Stromal cell of bone marrow (primary cell): ENCODE results near the gene JAKMIP3.

ENCODE experiments used
- DNase-seq: peaks from one replicate; pipeline ENCODE4 v3.0.0-alpha.2; 2012; ENCODE audit warnings: low read depth

JAKMIP3 gene

DNA sequence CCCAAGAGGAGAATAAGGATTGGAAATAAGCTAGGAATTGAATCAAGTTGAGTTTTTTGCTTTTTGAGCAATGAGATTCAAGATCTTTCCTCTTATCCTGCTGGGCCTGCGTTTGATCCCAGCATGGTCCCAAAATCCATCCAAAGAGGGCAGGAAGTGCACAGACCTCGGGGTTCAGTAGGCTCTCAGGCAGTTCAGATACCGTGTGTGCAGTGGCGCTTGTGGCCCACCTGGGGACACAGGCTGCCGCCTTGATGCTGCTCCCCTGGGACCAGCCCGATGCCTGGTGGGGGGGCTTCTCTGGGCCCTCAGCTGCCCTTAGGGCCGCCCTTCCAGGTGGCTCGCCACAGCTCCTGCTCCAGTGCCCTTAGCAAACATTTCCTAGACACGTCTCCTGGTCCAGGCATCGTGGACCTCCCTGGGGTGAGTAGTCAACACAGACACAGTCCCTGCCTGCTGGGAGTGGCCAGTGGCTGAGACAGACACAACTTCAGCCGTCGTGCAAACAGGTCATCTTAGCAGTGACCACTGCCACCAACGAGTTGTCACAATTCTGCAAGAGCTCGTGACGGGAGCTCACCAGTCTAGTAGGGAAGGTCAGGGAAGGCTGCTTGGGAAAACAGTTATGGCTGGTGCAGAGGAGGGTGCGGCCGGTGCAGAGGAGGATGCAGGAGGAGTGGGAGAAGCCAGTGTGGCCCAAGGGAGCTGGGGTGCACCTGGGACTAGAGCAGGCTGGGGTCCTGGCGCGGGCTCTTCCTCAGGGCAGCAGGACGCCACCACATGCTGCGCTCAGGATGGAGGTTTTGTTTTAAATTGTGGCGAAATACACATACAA lies 21.7 kb upstream of the JAKMIP3 start:
- no peak for DNase-seq

DNA sequence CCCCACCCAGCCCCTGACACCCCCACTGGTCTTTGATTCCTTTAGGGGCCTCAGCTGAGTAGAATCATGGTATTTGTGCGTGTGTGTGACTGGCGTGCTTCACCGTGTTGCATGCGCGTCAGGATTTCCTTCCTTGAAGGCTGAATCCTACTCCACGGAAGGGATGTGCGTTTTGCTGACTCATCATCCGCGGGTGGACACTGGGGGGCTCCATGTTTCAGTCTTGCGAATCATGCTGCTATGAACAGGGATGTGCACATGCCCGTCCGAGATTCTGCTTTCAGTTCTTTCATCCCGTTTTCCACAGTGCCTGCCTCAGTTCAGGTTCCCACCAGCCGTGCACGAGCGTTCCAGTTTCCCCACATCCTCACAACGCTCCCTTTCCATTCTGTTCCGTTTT lies 20.9 kb upstream of the JAKMIP3 start:
- no peak for DNase-seq

DNA sequence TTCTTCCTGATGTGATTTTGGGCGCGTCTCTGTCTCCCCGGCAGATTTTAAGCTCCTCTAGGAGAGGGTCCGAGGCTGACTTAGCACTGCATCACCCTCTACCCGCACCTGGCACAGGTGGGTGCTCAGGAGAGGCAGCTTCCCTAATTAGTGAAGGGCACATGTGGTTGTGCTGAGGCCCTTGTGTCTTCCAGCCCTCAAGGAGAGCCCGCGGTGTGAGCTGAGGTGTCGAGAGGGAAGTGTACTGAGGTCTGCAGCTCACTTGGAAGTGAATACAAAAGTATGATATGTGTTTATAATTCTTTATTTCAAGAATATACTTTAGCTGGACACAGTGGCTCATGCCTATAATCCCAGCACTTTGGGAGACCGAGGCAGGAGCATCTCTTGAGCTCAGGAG lies 20.4 kb upstream of the JAKMIP3 start:
- DNase-seq = no peak

DNA sequence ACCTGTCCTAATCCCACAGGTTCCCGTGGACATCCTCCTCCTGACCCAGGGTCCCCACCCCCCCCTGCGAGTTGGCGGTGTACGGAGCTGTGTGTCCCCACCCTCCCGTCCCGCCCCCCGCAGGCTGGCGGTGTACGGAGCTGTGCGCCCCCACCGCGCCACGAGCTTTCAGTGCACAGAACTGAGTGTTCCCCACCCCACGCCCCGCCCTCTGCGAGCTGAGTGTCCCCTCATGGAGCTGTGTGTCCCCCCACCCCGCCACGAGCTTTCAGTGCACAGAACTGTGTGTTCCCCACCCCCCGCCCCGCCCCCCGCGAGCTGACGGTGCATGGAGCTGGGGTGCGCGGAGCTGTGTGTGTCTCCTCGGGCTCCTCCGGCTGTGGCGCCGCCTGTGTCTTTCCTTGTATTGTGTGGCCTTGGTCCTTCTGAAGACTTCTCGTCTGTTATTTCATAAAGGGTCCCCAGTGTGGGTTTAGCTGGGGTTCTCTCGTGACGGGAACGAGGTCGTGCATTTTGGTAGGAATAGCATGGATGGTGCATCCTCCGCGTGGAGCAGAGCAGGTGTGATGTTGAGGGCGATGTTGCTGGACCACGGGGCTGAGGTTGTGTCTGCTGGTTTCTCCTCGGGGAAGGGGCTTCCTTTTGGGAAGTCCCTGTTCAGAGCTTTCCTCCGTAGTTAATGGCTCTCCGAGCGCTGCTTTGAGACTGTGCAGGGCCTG lies 18.0 kb upstream of the JAKMIP3 start:
- no peak for DNase-seq

DNA sequence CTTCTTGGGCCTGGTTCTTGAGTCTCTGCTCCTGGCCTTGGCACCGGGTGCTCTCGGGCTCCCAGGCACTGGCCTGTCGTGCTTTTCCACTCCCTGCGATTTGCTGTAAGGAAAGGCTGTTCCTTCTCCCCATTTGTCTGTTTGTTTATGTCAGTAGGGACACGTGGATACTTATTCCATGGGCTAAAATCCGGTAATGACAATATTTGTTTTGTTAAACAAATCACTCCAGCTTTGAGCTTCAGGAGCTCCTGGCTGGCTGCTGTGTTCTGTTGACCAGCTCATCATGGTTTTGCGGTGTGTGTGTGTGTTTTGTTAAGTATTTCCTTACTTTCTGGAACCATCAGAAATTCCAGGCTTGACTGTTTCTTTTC lies 17.5 kb upstream of the JAKMIP3 start:
- DNase-seq = no peak

DNA sequence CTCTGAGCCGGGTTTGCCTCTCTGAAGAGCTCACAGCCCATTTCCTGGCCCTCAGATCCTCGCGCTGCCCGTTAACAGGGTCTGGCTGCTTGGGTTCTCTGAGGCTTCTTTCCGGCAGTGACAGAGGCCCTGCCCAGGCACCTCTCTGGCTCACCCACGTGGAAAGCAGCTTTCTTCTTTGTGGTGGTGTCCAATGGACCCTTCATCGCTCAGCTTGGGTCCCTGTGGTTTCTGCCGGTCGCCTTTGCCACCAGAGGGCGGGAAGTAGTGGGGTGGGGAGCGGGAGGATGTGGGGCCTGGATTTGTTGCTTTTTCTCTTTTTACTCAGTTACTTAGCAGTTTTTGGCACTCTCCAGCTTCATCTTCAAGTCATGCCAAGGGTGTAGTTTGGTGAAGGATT lies 15.6 kb upstream of the JAKMIP3 start:
- DNase-seq = no peak

DNA sequence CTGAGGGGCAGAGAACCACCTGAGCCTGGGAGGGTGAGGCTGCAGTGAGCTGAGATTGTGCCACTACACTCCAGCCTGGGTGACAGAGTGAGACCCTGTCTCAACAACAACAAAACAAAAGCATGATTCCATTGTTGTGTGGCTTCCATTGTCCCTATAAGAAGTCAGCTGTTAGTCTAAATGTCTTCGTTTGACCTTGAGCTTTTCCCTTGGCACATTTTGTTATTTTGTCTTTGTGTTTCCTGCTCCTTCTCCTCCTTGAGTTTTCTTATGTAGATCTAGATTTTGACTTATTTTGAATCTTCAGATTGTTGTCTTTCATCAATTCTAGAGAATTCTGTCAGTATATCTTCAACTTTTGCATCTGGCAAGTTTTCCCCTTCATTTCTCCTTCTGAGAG lies 13.6 kb upstream of the JAKMIP3 start:
- DNase-seq = no peak

DNA sequence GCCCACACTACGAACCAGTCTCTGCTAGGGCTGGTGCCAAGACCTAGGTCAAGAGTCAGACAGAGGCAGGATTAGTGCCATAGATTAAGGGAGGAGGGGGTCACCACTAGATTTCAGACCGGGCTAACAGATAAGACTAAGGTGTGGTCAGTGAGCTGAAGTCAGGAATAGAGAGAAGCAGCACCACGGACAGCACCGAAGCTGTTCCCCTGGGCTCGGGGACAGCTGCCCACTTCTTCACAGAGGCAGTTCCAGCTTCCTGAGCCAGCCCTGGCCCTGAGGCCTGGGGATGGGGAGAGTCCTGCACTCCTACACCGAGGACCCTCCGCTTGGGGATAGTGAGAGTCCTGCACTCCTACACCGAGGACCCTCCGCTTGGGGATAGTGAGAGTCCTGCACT lies 11.2 kb upstream of the JAKMIP3 start:
- no peak for DNase-seq

DNA sequence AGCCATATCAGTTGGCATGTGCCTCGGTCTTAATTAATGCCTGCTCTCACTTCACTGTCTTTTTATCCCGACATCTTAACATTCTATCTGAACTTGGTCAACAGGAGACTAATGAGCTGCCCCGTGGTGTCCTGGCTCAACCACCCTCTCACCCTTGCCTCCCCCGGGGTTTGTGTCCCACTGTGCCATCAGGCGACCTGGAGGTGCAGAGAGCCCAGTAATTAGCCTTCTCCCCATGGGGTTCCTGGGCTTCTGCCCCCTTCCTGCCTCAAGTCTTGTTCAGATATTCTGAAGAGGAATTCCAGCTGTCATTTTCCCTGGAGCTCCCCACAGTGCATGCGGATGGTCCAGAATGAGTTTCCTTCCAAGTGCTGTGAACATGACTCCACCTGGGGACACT lies 10.1 kb upstream of the JAKMIP3 start:
- DNase-seq = no peak

DNA sequence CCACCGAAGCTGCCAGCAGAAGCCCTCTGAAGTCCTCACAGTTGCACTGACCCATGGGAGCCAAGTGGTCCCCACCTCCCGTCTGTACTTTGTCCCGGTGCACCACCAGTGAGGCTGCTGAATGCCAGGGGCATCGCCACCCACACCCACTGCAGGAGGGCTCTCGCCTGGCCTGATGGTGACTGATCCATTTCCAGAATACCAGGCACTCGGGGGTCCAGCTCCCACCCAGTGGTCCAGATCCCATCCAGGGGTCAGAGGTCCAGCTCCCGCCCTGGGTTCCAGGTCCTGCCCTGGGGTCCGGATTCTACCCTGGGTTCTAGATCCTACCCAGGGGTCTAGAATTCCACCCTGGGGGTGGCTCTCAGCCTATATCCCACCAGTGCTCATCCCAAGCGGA lies 9.1 kb upstream of the JAKMIP3 start:
- no peak for DNase-seq

DNA sequence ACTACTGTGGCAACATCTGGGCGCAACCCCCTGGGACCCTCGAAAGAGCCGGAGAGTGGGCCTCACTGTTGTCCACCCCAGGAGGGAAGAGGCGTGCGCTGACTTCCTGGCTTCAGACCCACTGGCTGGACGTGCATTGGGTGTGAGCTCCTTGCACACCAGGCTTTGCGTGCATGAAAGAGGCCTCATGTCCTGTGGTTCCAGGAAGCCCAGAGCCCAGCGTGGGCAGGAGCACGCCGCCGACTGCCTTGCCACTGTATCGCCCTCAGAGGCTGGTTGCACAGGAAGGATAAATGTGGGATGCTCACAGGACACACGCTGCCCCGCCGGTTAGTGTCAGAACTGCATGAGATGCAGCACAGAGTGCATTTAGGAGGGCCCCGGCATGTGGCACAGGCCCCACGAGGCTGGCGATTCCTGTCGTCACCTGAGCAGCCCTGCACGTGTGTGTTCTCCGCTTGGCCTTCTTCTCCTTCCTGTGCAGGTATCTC lies 8.5 kb upstream of the JAKMIP3 start:
- DNase-seq = no peak

DNA sequence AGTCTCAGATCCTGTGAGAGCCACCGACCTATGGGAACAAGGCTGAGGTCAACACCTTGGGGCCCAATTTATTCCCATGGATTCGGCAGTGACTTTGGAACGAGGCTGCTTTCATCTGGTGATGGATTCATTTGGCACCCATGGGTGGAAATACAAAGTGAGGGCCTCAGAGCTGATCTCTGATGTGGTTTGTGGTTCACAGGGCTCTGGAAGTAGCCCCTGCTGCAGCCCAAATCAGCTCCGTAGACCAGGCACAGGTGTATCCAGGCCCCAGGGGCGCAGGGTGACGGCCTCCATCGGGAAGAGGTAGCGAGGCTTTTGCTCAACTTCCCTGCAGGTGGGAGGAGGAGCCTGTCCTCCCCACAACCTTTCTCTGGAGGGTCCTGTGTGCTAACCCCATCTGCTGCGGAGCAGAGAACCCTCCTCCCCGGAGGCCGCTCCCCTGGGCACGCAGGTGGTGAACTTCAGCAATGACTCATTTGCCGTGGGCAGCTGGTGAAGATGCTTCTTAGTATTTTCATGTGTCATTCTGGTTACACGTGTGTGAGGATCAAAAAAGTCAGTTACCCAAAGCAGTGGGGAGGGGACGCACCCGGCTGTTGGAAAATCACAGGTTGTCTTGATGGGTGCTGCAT lies 7.5 kb upstream of the JAKMIP3 start:
- no peak for DNase-seq

DNA sequence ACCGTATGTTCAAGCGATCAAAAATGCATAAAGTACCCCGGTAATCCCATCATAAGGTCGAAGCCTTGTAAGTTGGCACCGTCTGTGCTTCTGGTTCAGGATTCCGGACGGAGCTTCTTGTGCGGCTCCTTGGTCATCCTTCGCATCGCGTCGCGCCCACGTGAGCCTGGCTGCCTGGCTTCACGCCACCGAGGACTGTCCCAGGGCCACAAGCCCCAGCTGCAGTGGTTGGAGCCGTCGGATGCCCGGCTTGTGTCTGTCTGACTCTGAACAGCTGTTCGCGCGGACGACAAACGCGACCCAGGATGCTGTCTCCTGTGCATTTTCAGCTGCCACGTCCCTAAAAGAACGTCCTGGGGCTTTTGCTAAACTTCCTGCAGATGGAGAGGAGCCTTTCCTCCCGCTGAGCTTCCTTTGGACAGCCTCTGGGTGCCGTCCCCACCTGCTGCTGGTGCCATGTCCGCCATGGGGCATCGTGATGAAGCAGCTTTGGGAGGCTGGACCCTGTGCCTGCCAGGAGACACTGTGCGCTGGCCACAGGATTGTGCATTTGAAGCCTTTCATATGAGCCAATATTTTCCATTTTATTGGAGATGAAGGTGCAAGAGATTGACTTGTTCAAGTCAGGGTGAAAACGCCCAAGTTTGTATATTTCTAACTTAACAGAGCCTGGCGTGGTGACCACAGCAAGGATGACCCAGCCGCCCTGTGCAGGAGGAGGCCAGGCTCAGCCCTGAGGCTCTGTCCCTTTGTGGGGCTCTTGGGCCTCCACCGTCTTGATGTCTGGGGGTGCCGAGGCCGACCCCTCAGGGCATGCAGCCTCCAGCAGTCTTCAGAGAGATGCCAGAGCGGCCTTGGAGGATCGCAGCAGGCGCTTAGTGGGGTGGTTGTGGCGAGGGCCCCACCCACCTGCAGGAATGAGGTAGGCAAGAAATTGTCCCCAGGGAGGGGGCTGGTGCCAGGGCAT lies 6.7 kb upstream of the JAKMIP3 start:
- DNase-seq = no peak

DNA sequence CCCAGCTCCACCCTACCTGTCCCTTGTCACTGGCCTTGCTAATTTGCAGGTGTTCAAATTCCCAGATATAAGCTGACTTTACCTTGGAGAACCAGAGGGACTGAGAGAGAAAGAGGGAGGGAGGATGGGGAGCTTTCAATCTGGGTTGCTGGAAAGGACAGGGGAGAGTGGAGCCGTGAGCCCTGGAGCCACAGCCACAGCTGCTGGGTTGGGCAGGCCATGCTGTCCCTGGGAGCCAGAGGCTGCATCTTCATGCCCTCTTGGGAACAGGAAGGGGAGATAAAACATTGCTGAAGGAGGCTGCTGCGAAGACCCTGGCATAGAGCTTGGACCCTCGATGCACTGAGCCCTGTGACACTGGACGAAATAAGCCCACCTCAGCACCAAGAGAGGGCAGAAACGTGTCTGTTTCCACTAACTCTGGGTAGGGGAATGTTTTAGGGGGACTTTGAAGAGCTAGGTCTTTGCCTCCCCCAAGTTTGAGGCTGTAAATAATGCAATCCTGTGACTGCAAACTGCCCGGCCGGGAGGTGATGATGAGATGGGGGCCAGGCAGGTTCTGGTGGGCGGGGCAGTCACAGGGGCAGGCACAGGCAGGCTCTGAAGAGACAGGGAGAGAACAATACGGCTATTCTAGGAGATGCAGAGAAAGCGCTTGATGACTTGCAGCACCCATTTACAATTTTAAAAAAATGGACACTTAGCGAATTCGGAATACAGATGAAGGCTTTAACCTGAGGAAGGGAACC lies 5.8 kb upstream of the JAKMIP3 start:
- no peak for DNase-seq

DNA sequence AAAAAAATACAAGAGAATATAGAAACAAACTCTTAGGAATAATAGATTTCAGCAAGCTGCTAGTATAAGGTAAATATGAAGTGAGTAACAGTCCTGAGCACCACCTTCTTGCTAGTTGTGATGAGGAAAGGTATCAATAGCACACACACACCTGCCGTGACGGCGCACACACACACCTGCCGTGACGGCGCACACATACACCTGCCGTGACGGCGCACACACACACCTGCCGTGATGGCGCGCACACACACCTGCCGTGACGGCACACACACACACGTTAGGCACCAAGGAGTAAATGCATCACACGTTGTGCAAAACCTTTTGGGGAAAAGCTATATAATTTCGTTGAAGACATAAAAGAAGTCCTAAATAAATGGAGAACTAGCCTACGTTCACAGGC lies 4.7 kb upstream of the JAKMIP3 start:
- no peak for DNase-seq

DNA sequence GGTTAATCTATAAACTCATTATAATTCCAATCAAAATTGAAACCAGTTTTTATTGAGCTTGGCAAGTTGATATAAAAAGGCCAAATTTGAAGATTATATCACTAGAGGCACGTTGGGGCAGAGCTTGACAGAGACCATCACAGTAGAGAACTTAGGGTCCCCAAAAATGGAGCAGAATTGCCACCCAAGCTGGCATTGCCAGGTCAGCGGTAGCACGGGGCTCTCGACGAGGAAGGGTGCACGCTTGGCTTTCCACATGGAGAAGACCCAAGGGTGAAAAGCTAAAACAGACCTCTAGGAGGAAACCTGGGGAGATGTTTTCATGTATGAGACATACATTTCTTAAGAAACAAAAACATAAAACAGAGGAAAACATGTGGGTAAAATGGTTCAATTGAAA lies 4.3 kb upstream of the JAKMIP3 start:
- no peak for DNase-seq

DNA sequence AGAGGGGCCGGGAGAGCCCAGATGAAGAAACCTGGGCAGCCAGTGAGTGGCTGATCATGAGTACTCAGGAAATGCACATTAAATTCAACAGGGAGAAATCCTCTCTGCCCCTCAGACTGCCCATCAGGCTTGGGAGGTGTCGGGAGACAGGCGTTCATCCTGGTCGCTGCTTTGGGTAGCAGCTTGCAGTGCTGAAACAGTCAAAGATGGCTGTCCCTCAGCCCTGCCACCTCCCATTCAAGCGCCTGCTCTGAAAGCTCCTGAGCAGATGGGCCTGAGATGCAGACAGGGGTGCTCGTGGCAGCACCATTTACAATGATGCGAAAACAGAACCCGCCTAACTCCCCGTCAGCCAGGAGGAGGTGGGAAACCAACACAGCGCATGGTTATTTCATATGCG lies 3.6 kb upstream of the JAKMIP3 start:
- DNase-seq = no peak

DNA sequence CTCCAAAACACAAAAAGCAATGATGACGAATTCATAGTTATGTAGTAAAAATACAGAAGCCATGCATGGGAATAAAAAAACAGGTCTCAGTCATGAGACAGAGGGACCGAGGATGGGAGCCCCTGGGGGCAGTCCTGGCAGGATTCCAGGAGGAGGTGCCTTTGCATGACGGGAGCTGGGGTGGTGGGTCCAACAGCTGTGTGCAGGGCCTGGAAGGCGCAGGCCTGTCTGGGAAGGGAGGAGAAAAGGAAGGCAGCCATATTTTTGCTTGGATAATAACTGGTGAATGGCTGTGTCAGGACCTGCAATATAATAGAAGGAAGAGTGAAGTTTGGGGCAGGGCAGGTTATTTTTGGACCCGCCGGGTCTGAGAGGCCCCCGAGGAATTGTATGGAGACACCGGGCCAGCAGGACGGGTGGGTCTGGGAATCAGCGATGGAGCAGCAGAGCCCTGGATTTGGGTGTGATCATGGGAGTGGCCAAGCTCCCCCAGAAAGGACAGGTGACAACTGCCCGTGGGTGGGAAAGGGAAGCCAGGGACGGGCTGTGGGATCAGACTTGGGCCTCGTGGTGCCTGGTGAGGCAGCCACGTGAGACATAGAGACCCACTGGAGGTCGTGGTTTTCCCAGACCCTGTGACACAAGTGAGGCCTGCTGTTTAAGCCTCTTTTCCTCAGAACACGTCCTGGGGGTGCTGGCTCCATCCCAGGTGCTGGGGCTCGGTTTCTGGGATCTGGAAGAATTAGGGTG lies 2.9 kb upstream of the JAKMIP3 start:
- no peak for DNase-seq

DNA sequence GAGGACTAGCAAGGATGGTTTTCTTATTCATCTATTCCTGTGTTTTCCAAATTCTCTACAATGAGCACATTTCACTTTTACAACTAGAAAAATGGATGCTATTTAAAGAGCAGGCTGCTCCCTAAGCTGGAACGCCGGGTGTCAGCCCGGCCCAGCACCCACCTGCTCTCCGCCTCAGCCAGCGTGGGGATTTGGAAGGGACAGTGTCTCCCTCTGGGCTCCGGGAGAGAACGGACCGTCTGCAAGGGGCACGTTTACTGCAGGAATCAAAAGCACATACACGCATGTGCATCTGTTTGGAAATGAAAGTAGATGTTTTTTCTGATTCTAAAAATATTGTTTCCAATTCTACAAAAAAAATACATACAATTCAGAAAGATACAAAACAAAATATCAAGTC lies 2.3 kb upstream of the JAKMIP3 start:
- DNase-seq = no peak

DNA sequence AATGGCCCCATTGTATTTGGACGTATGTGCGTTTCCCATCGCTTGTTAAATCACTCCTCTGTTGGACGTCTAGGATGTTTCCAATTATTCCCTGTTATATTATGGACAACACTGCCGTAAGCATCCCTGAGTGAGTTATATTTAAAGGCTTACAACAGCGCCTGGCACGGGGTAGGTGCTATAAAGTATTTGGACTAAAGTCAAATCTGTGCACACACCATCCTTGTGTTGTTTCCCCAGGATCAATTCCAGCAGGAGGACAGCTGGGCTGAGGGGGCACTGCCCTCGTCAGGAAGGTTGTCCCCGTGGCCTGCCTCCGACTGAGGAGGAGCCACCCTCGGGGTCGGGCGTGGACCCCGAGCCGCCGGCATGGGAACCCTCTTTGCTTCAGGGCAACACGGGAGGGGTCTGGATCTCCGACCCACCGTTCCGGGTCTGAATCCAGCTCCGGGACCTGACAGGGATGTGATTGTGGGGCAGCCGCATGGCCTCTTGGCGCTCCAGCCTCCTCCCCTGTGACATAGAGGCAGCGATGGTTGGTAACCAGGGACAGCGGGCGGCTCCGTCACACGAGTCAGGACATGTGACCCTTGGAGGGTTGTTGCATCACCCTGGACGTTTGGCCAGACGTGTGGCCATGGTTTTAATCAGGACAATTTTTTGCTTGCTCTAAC lies 1.5 kb upstream of the JAKMIP3 start:
- no peak for DNase-seq
